GM12878 (cell line): ENCODE results near the gene ENAH.

Experiments
- BCL11A ChIP-seq: IDR thresholded peaks from 2 replicates; pipeline ENCODE4 v1.6.1; 2011; ENCODE audit warnings: low read depth, low read length
- NBN ChIP-seq: fragments of 450-650 bp; IDR thresholded peaks from 2 replicates; pipeline ENCODE4 v1.6.1; 2016

DNA sequence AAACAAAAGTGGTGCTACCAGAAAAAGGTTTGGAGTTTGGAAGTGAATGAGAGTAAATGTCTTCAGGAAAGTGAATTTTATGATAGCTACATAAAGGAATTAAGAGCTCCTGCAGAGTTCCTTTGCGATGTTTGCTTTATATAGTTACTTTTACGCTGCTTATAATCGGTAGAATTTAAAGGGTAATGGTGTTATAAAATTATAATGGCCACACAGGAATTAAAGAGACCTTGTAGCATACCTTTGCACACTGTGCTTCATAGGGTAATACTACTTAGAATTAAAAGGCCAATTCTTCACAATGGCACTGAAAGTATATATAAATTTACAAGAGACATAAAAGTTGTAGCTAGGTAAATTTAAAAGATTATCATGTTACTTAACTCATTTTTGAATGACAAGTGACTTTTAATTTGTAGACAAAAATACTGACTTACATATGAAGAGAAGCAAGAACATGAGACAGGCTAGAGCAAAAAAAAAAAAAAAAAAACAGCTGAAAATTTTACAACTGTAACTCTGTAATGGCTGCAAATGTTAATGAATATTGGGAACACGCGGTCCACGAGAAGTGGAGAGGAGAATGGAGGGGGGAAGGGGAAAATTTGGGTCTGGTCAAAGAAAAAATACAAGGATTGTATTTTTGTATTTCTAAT, 159.2 kb downstream of the ENAH start:
- TF ChIP-seq NBN = no peak
- TF ChIP-seq BCL11A = no peak
